Hypothalamus (tissue), 51 donors: ENCODE measurements around the gene NDUFAF4.

ENCODE experiments used
- DNase-seq, 51 donors: peaks; one replicate each; lab custom pipeline; 2025; lab: John Stamatoyannopoulos, UW

Gene NDUFAF4

DNA sequence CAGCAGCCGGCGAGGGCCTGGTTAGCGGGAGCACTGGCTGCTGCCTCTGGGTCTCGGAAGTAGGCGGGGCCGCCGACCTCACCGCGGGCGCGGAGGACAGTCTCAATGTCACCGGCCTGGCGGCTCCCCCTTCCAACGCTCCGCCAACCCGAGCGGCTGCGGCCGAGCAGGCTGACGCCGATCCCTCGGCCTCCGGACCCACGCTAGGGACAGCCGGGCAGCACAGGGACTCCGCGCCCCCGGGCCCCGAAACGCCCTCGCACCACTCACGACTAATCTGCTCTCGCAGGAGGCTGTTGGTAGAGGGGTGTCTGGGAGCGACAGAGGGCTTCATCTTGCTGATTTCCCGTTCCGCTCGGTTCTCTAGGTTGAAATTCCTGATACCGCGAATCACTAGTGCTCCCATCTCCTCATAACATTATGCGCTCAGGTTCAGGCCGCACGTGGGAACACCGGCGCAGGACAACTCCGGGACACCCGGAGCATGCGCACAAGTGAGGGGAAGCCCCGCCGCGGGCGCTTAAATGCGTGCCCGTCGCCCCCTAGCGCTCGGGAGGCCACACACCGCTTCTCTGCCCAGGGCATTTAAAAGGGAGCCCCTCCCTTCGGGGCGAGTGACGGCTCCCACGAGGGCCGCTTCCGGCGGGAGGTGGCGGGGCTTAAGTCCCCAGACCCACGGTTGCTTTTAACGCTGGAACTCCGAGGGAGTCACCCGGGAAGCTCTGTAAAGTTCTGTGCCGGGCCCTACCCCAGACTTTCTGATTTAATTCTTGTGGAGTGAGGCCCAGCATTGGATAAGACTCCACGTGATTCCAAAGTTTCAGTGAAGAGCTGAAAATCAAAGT, at the start of gene NDUFAF4:
NDUFAF4 (minus strand) TSS at position 496 of the 845 bp plus-strand sequence; CDS start at position 406, 90 bp downstream.
- peak; percentile 68 to 97 (median 91) for DNase-seq

DNA sequence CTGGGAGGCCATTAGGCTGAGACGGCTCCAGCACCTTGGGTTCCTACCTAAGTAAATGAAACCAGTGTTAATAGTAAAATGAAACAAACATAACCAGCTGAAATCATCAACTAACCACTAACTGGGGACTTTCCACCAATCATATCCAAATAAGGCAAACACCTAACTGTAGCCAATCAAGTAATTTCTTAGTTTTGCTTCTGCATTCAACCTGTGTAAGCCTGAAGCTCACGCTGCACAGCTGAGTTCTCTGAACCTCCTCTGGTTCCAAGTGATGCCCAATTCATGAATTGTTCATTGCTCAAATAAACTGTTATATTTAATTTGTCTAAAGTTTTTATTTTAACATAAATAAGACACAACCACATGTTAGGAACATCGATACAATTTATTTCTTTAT, 49.4 kb upstream of the NDUFAF4 start:
- no peak for DNase-seq

DNA sequence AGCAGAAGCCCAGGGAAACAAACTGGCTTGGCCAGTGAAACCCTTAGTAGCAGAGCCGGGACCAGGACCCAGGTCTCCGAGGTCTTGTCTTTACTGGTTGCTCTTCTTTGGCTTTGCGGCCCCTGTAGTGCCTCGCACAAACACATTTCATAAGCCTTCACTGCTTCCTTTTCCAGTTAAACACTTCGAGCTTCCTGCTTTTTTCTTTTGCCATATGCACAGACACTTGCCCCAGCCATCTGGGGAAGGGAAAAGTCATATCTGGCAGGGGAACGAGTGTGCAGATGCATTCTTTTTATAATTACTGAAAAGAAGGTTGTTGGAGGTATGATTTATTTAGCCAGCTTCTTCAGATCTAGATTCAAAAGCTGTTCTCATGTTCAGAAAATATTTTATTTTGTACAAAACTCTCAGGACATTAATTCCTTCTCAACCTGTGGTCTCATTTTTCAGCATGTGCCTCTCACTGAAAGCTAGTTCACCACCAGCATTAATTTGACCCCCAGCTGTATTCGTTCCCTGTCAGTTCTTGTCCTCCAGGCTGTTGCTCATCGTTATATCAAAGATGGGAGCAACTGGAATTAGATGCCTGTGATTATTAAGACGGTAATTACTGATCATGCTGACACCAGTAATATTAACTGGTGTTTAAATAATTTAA, 46.0 kb upstream of the NDUFAF4 start:
- no peak for DNase-seq

DNA sequence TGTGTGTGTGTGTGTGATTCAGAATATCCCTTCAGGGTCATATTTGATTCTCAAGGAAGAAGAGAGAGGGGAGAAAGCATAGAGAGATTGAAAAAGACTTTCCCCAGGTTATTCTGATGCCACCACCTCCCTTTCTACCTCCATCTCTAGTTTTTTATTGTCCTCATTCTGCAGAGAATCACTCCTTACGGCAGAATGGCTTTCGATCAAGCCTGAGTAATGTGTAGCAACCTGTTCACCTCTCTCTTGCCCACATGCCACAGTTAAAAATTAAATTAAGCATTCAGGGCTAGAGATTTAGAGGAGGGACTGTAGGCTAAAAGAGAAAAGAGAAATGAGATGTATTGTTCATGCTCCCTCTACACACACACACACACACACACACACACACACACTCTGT, 45.0 kb upstream of the NDUFAF4 start:
- no peak for DNase-seq

DNA sequence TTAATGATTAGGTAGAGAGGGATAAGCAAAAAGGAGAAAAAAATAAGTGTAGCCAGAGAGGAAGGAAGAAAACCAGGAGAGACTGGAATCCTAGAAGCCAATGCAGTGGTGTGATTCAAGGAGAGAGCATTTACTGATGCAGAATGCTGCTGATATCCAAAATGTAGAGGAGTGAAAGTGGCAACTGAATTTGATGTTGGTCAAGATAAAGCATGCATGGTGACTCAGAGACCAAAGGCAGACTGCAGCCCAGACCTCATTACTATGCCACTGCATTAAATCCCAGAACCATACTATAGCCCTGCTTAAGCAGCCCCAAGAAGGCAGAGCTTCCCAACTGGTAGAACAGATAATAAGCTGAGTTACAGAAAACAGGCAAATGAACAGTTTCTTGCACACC, 42.6 kb upstream of the NDUFAF4 start:
- no peak for DNase-seq

DNA sequence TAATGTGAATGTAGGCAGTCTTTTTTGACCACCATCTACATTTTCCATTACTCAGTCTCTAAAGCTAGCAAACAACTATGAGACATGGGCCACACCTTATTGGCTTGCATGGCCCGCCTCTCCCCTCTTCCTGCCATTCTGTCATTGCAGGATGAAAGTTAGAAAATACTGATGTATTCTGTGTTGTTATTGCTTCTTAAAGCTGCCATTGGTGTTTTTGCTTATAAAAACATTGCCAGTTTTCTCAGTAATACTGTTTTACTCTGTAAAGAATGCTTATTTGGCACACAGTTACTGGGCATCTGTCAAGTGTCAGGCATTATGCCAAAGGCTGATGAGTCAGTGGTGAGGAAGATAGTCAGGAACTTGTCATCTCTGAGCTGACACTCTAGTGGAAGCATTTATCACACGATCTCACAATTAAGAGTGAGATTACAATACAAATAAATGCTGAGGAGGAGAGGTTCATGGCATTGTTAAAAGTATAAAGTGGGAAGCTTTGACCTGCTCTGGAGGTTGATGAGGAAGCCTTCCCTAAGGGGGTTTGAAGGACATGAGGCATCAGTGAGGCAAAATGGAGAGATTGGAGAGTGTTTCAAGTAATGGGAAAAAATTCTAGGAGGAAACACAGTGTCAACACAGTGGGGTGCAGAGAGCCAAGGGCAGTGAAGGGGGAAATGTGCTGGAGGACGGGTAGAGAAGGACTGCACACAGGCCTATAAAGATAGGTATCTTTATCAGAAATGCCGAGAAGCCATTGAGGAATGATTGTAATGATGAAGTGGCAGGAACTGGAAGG, 41.5 kb upstream of the NDUFAF4 start:
- DNase-seq, result peak in 10 of 51 donors; percentile 3 to 53 (median 21)

DNA sequence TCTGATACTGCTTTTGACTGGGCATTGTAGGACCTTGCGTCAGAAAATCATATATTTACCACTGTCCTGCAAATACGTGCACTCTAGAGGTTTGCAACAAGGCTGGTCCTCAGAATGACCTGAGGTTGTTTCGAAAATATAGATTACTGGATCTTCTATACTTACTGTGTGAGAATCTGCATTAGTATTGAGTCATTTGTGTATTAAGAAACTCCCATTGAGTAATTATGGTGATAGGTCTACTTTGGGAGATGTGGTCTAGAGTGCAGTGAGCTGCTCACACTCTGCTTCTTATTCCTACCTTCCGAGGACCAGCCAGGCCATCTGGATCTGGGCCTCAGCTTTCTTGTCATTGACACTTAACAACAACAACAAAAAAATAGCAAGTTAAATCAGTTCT, 36.4 kb upstream of the NDUFAF4 start:
- DNase-seq, result no peak

DNA sequence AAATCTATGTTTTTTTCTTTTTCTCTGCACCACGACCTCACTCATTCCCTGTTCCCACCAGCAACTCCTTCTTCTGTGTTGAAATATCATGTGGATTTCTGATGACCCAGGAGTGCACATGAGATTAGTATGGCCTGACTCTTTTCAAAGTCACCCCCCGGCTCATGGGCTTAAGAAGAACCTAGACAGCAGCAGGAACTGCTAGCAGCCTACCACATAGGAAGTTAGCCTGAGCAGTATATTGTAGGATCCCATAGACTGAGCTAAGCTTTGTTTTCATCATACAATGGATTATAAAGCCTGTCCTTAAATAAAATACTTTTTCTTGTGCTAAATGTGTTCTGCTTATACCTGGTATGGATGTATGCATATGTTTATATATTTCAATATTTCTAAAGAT, 33.5 kb upstream of the NDUFAF4 start:
- DNase-seq, result no peak

DNA sequence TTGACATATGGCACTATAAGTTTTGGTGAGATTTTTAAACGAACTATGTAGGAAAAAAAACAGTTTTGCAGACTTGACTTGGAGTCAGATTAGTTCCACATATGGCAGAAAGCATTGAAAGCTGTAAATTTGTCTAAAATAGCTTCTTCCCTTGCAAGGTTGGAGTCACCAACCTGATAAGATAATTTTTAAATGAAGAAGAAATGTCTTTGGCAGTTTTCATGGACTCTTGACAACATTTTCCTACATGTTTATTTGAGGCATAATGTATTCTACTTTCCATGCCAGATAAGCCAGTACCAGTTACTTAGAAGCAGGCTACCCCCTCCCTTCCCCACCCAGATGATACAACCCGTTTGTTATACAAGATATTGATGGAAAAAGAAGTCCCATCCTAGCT, 32.0 kb upstream of the NDUFAF4 start:
- DNase-seq, result no peak

DNA sequence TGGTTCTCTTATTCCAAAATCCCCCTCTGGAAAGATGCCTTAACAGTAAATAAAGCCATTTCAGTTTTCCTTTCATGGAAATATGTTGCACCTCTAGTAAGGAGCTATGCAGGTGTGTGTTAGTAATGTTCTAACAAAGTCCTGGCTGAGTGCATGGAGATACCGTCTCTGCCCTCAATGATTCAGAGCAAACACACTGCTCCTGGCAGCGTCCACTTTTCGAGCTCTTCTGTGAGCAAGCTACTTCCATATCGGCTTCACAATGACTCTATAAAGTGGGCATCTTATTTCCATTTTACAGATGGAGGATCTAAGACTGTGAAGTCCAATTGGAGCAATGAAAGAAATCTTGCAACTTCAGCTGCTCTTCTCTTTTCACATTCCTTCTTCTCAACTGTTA, 30.0 kb upstream of the NDUFAF4 start:
- no peak for DNase-seq

DNA sequence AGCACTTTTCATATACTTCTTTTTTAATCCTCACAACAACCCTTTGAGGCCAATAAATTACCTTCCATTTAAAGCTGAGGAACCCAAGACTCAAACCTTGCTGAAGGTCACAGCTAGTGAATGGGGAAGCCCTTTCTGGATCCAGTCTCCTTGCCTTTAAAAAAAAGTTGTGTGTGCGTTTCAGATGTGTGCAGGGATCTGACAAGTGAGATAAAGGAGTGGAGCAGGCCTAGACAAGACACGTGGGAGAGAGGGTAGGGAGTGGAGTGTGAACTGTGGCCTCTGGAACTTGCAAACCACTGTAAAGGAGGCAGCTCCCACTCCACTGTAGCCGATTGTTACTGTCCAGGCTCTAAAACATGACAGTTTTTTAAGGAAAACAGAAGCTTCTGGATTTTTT, 28.7 kb upstream of the NDUFAF4 start:
- peak in 3 of 51 donors; percentile 30 to 45 (median 39) for DNase-seq

DNA sequence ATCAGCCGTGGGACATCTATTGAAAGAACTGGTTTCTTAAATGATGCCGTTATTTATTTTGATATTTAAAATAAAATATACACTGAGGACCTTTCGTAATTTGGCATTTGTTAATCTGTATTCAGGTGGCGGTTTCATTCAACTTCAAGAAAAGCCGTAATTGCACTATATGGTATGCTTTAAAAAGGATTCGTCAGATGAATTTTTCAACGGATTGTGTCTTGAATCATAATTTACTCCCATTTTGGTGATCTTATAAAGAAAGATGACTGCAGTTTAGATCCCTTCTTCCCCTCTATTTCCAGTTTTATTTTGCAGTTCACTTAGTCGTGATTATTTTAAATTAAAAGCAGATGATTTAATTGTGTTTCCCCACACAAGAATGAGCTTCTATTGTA, 27.6 kb upstream of the NDUFAF4 start:
- DNase-seq, result no peak

DNA sequence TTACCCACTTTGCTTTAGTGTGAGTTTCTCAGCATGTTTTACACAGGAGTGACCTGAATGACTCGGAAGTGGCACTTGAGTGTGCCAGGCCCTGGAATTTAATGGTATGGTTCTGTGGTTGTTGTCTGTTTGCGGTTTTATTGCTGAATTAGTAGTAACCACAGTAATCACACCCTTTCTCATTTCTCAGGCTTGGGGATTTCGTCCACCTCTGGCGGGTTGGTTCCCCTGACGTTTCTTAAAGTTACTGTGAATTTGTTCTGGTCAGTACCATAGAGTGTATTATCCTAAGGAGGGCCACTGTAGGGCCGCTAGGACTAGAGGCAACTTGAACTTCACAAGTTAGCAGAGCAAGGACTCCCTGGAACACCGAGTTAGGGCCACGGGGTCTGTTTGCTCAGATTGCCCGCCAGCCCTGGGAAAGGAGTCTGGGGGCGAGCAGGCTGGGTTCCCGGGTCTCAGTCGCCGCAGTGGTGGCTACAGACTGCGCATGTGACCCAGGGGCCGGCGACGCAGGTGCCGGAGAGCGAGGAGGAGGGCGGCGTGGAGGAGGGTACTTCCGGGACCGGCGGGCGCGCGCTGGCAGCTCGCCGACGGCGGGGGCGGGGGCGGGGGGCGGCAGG, 26.3 kb upstream of the NDUFAF4 start:
- peak in 4 of 51 donors; percentile 49 to 95 (median 86) for DNase-seq

DNA sequence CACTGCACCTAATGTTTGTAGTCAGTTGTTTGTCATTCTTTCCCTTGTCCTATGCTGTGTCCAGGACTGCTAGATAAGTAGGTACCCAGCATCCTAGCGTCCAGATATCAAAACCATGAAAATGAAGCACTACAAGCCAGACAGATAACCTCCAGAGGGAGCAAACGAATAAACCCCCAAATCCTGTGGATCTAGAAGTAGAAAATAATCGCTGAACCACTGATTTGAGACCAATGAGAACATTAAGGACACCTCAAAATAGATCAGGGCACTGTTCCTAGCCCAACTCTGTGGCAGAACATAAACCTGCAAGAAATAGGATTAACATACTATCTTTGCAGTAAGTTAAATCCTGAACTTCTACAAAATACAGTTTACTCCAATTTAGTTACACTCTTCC, 25.7 kb upstream of the NDUFAF4 start:
- DNase-seq, result peak in 1 of 51 donors; percentile 59

DNA sequence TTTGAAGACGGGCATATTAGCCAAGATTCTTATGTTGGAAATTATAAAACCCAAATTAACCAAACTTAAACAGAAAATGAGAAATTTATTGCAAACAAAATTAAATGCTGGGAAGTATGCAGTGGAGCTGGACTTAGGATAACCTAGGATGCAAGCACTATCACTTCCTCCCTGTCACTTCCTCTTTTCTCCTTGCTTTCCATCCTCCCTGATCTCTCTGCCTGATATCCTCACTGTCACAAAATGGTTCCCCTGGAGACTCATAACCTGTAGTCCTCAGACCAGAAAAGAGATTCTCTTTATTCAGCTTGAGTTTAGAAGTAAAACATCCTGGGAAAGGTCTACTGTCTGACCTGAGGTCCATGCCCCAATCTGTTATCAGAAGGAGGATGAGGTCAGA, 19.4 kb upstream of the NDUFAF4 start:
- DNase-seq, result no peak

DNA sequence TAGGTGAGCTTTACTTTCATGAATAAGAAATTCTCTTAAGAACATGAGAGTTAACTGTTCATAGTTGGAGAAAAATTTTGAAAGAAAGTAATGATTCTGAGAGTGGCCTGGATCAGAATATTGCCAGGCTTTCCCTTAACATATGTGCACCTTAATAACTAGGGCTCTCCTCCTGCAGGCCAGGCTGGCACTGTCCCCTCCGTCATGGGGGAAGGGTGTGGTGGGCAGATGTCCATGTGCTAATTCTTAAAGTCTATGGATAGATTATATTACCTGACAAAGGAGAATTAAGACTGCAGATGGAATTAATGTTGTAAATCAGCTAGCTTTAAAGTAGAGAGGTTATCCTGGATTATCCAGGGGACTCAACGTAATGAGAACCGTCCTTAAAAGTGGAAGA, 15.9 kb upstream of the NDUFAF4 start:
- DNase-seq, result no peak

DNA sequence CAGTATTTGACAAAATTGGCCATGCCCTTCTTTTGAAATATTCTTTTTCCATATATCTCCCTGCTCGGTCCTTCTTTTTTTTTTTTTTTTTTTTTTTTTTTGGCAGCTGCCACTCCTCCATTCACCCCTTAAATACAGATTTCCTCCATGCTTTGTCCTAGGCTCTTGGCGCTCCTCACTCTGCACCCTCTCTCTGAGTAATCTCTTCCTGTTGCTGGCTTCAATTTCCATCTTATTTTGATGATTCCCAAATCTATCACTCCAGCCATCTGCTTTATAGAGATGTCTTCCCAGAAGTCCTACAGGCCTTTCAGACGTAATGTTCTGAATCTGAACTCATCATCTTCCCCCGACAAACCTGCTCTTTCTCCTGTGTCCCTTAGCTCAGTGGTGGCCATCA, 14.1 kb upstream of the NDUFAF4 start:
- no peak for DNase-seq

DNA sequence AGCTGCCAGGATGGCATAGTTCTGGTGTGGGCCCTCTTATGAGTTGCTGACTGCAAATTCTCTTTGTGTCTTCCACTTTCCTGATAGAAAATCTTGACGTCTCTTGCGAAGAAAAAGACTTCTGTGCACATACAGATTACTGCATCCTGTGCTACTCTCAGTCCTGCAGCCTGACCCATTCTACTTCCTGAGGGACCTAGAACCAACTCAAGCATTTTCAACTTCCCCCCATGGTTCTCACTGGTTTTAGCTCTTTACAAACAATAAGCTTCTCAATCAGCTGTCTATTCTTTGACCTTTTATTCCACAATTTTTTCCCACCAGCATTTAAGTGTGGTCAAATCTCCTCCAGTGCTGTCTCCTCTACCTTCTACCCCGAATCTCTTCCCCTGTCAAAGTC, 13.5 kb upstream of the NDUFAF4 start:
- DNase-seq, result no peak

DNA sequence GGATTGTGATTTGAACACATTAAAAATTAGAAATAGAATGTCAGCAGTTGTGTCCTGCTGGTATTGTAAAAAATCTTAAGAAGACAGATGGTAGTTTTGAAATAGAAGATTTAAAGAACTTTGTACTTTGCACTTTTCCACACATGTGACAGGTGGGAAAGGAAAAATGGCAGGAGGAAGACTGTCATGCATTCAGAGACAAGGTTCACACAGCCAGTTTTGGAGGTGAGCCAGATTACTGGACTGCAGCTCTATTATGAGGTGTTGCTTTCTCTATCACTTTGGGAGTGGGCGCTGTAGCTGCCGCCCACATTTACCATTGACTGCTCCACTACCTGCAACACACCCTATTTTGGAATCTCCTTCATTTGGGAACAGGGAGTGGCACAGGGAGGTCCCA, 12.1 kb upstream of the NDUFAF4 start:
- DNase-seq, result no peak

DNA sequence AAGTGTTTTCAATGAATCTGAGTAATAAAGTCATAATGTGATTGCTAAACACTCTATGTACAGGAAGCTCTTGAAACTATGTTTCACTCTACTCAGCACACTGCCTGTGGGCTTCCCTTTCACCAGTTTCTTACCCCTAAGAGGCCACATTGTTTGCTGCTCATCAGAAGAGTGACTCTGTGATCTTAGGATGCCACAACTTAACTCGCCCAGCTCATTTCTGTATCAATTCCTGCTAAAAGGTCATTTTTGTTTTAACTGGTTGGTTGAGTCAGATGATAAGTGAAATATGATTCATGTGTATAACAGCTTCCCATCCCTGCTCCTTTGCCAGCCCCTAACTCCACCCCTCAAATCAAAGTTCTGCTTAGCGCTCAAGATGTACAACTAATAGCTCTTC, 9.8 kb upstream of the NDUFAF4 start:
- DNase-seq, result no peak

DNA sequence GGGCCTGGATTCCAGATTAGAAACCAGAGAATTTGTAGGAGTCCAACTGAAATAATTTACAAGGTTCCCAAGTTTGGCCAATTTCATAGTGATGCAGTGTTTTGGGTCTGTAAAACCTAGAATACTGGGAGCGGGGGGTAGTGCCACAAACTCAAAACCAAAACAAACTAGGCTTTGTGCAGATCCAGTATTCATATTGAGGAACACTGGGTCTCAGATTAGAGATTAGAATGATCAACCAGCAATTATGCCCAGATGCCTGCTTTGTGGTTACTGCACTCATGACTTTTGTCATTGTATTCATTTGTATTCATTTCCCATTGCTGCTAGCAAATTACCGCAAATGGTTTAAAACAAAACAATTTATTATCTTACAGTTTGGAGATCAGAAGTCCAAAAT, 3.2 kb upstream of the NDUFAF4 start:
- peak in 6 of 51 donors; percentile 4 to 85 (median 25) for DNase-seq
